ENCODE results near the gene VWA8. TPM values are rescaled to one million over a fixed set of nuclear protein-coding genes. Genes with fewer than 3 reads are reported as not detected.

The VWA8 gene
- total RNA-seq, 5 donors from 2014 or later (not counting 1 experiment from before 2014, with no cell fraction given): 17.8 to 27.1 (median 22.9) TPM

DNA sequence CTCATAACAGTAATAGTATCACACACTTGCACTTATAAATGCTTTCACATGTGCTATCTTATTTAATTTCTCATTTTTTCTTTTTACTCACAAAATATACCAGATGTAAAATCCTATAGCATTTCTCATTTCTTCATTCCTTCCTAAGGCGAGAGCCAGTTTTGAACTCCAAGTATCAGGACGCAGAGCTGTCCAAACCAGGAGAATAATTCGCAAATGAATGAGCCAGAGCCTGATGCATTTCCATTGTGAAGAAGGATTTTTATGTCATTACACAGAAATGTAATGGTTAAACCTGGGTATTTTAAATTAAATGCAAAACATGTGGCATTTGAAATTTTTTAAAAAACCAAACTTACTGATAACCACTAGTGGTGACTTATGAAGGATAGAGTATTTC lies 259.2 kb downstream of the VWA8 start:
- Mint-ChIP-seq H3K27ac (no peak overlapping the region), H3K36me3 (peaks cover 44% of the 10 kb centered on the region), H3K9me3 (no peaks in the 10 kb centered on the region), H3K27me3 (no peaks in the 10 kb centered on the region), H3K4me3 (no peak overlapping the region), H3K4me1 (no peaks in the 10 kb centered on the region)
- POLR2A ChIA-PET: no interaction called here
- CTCF ChIA-PET: no interaction called here
- ATAC-seq (replicated peaks in 1 of 4) (no peak), DNase-seq (no peak)
- Histone ChIP-seq H3K9me3 (no peaks in the 10 kb centered on the region), H3K4me1 (ENCODE audit: control insufficient read depth in 1 of 2, extremely low read depth in 1 of 2, insufficient read depth in 2 of 2, low read length in 2 of 2) (no peaks in the 10 kb centered on the region), H3K27me3 (replicated peaks in 1 of 2; ENCODE audit: control insufficient read depth in 2 of 2, extremely low read depth in 1 of 2, insufficient read depth in 2 of 2, low read length in 1 of 2) (no peaks in the 10 kb centered on the region), H3K27ac (ENCODE audit: low read length) (no peak overlapping the region), H3K36me3 (ENCODE audit: control insufficient read depth in 2 of 2, extremely low read depth in 1 of 2, insufficient read depth in 1 of 2, low read length in 1 of 2) (peaks cover 0 to 11% of the 10 kb centered on the region in 2 donors), H3K4me3 (ENCODE audit: control insufficient read depth in 1 of 2, extremely low read depth in 1 of 2, low read length in 1 of 2) (no peak overlapping the region)
- no CpG with 5 or more reads among the region's 3 CpGs for WGBS (ENCODE audit: insufficient coverage)

DNA sequence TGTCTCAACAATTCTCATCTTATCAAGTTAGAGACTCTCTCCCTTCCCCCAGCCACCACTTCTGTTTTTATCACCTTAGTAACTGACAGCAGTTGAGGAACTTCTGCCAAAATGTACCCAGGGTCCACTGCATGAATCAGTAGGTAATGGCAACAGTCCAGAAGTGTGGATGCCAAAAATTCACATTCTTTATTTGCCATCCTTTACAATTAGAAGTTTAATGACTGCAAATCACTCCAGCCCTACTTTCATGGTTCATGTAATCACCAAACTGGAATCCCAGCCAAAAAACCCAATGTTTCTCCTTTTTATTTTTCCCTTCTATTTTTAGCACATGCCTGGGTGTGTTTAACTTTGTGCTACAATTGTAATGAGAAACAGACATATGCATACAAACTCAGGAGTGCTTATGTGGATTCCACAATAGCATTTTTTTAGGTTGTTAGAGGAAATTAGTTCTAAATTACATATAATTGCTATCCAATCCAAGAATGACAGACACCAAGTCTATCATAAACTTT lies 260.1 kb downstream of the VWA8 start:
- ChIA-PET CTCF (no interaction called here), POLR2A (no interaction called here)
- Histone ChIP-seq H3K9me3 (no peaks in the 10 kb centered on the region), H3K27ac (ENCODE audit: low read length) (no peak overlapping the region), H3K27me3 (replicated peaks in 1 of 2; ENCODE audit: control insufficient read depth in 2 of 2, extremely low read depth in 1 of 2, insufficient read depth in 2 of 2, low read length in 1 of 2) (no peaks in the 10 kb centered on the region), H3K36me3 (ENCODE audit: control insufficient read depth in 2 of 2, extremely low read depth in 1 of 2, insufficient read depth in 1 of 2, low read length in 1 of 2) (peaks cover 0 to 11% of the 10 kb centered on the region in 2 donors), H3K4me3 (ENCODE audit: control insufficient read depth in 1 of 2, extremely low read depth in 1 of 2, low read length in 1 of 2) (no peak overlapping the region), H3K4me1 (ENCODE audit: control insufficient read depth in 1 of 2, extremely low read depth in 1 of 2, insufficient read depth in 2 of 2, low read length in 2 of 2) (no peaks in the 10 kb centered on the region)
- no peak for ATAC-seq (replicated peaks in 1 of 4)
- no peaks in the 10 kb centered on the region for H3K9me3 Mint-ChIP-seq
- H3K27ac Mint-ChIP-seq: no peak overlapping the region
- no peaks in the 10 kb centered on the region for H3K27me3 Mint-ChIP-seq
- DNase-seq: no peak
- H3K36me3 Mint-ChIP-seq: peaks cover 39% of the 10 kb centered on the region
- no peak overlapping the region for H3K4me3 Mint-ChIP-seq
- no peaks in the 10 kb centered on the region for H3K4me1 Mint-ChIP-seq

- Mint-ChIP-seq H3K36me3 (peaks cover 32% of the 10 kb centered on the region), H3K9me3 (no peaks in the 10 kb centered on the region), H3K27me3 (no peaks in the 10 kb centered on the region), H3K27ac (no peak overlapping the region), H3K4me3 (no peak overlapping the region), H3K4me1 (no peaks in the 10 kb centered on the region)
- DNase-seq (no peak), ATAC-seq (replicated peaks in 1 of 4) (no peak)
- ChIA-PET CTCF (interaction anchor here in 1 of 2 donors (0.6 kb wide), 1 partner anchor 411 kb away, joined by 4 read pairs; no protein-coding TSS in a partner anchor), POLR2A (no interaction called here)
- Histone ChIP-seq H3K27ac (ENCODE audit: low read length) (no peak overlapping the region), H3K4me1 (ENCODE audit: control insufficient read depth in 1 of 2, extremely low read depth in 1 of 2, insufficient read depth in 2 of 2, low read length in 2 of 2) (no peaks in the 10 kb centered on the region), H3K36me3 (ENCODE audit: control insufficient read depth in 2 of 2, extremely low read depth in 1 of 2, insufficient read depth in 1 of 2, low read length in 1 of 2) (peaks cover 0 to 11% of the 10 kb centered on the region in 2 donors), H3K4me3 (ENCODE audit: control insufficient read depth in 1 of 2, extremely low read depth in 1 of 2, low read length in 1 of 2) (no peak overlapping the region), H3K9me3 (no peaks in the 10 kb centered on the region), H3K27me3 (replicated peaks in 1 of 2; ENCODE audit: control insufficient read depth in 2 of 2, extremely low read depth in 1 of 2, insufficient read depth in 2 of 2, low read length in 1 of 2) (no peaks in the 10 kb centered on the region)
- WGBS (ENCODE audit: insufficient coverage): no CpG with 5 or more reads among the region's 1 CpG
Measured at GRCh38 chr13:41699759-41700158, 261.1 kb downstream of the VWA8 start.

- Mint-ChIP-seq H3K27me3 (no peaks in the 10 kb centered on the region), H3K27ac (no peak overlapping the region), H3K9me3 (no peaks in the 10 kb centered on the region), H3K36me3 (peaks cover 32% of the 10 kb centered on the region), H3K4me3 (no peak overlapping the region), H3K4me1 (no peaks in the 10 kb centered on the region)
- ATAC-seq (replicated peaks in 1 of 4) (no peak), DNase-seq (no peak)
- Histone ChIP-seq H3K27me3 (replicated peaks in 1 of 2; ENCODE audit: control insufficient read depth in 2 of 2, extremely low read depth in 1 of 2, insufficient read depth in 2 of 2, low read length in 1 of 2) (no peaks in the 10 kb centered on the region), H3K4me3 (ENCODE audit: control insufficient read depth in 1 of 2, extremely low read depth in 1 of 2, low read length in 1 of 2) (no peak overlapping the region), H3K36me3 (ENCODE audit: control insufficient read depth in 2 of 2, extremely low read depth in 1 of 2, insufficient read depth in 1 of 2, low read length in 1 of 2) (peaks cover 0 to 11% of the 10 kb centered on the region in 2 donors), H3K4me1 (ENCODE audit: control insufficient read depth in 1 of 2, extremely low read depth in 1 of 2, insufficient read depth in 2 of 2, low read length in 2 of 2) (no peaks in the 10 kb centered on the region), H3K9me3 (no peaks in the 10 kb centered on the region), H3K27ac (ENCODE audit: low read length) (no peak overlapping the region)
- ChIA-PET CTCF (no interaction called here), POLR2A (no interaction called here)
- 97% methylated on average over 5 of the region's 6 CpGs for WGBS (ENCODE audit: insufficient coverage)
Measured at GRCh38 chr13:41697578-41697977, 263.3 kb downstream of the VWA8 start.

DNA sequence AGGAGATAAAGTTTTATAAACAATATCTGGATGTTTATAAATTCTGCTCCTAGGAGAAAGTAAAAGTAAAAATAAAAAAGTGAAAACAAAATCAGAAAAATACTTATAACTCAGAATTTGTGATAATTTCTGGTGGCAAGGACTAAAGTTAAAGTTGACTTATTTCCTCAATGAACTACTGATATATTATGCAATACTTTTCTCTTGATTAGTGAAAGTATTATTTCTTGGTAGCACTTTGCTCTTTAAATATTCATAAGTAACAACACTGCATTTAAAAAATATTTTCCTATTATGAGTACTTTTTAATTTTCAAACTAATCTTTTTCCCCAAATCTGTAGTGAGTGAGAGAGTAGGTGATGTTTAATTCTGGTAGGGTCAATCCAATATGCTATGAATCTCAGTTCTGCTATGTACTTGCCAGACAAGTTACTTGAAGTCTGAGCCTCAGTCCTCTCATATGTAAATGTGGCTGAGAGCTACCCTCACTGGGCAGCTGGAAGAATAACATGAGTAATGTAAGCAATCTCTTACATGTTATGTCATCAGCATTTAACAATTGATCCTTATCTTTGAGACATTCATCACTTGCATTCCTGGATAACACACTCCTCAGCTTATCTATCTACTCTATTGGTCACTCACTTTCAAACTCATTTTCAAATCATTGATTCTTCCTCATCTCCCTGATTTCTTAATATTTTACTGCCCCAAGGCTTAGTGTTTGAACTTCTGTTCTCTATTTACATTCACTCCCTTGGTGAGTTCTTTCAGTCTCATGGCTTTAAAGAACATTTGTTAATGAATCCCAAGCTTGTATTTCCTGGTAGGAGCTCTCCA lies 264.5 kb downstream of the VWA8 start:
- H3K4me3 Mint-ChIP-seq: no peak overlapping the region
- H3K27ac Mint-ChIP-seq: no peak overlapping the region
- Histone ChIP-seq H3K36me3 (ENCODE audit: control insufficient read depth in 2 of 2, extremely low read depth in 1 of 2, insufficient read depth in 1 of 2, low read length in 1 of 2) (peaks cover 0 to 11% of the 10 kb centered on the region in 2 donors), H3K4me3 (ENCODE audit: control insufficient read depth in 1 of 2, extremely low read depth in 1 of 2, low read length in 1 of 2) (no peak overlapping the region), H3K9me3 (no peaks in the 10 kb centered on the region), H3K27ac (ENCODE audit: low read length) (no peak overlapping the region), H3K27me3 (replicated peaks in 1 of 2; ENCODE audit: control insufficient read depth in 2 of 2, extremely low read depth in 1 of 2, insufficient read depth in 2 of 2, low read length in 1 of 2) (no peaks in the 10 kb centered on the region), H3K4me1 (ENCODE audit: control insufficient read depth in 1 of 2, extremely low read depth in 1 of 2, insufficient read depth in 2 of 2, low read length in 2 of 2) (no peaks in the 10 kb centered on the region)
- H3K36me3 Mint-ChIP-seq: peaks cover 39% of the 10 kb centered on the region
- DNase-seq (no peak), ATAC-seq (replicated peaks in 1 of 4) (no peak)
- ChIA-PET POLR2A (interaction anchor here (0.5 to 0.6 kb wide), 2 partner anchors 9 to 29 kb away, joined by 3 read pairs; no protein-coding TSS in a partner anchor), CTCF (interaction anchor here in 1 of 2 donors (0.6 kb wide), 1 partner anchor 9 kb away, joined by 3 read pairs; no protein-coding TSS in a partner anchor)
- H3K4me1 Mint-ChIP-seq: no peaks in the 10 kb centered on the region
- H3K27me3 Mint-ChIP-seq: no peaks in the 10 kb centered on the region
- H3K9me3 Mint-ChIP-seq: no peaks in the 10 kb centered on the region

DNA sequence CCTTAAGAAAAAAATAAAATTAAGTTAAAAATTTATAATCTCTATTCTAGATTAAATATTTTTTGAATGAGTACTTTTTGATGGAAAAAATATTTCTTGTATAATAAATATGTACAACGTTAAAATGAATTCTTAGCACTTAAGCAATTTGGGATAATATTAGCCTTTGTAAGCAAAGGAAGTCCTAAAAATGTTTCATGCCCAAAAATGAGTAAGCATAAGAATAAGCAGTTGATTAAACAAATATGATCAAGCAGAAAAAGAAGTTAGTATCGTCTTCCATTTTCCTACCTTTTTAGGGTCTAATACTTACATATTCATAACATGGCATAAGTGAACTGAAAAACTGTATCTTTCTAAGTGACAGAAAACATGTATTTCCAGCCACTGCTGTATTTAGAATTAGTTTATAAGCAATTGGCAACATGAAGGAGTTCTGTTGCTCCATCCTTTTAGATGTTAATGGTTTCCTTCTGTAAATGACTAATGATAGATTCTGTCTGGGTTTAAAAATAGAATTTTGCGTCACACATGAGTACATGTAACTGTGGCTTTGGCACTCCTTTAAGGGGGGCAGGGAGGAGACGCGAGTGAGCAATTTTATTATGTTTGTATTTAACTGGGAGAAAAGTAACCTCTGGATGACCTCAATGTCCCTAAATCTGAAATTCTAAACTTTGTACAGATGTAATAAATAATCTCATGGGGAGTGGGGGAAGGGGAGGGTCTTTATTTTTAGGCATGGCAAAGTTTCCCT lies 266.2 kb downstream of the VWA8 start:
- H3K36me3 ChIP-seq (ENCODE audit: control insufficient read depth in 2 of 2, extremely low read depth in 1 of 2, insufficient read depth in 1 of 2, low read length in 1 of 2): peaks cover 0 to 21% of the 10 kb centered on the region in 2 donors
- H3K9me3 Mint-ChIP-seq: no peaks in the 10 kb centered on the region
- no peaks in the 10 kb centered on the region for H3K27me3 ChIP-seq (replicated peaks in 1 of 2; ENCODE audit: control insufficient read depth in 2 of 2, extremely low read depth in 1 of 2, insufficient read depth in 2 of 2, low read length in 1 of 2)
- WGBS (ENCODE audit: insufficient coverage): no CpG with 5 or more reads among the region's 5 CpGs
- no peak for ATAC-seq (replicated peaks in 1 of 4)
- H3K9me3 ChIP-seq: no peaks in the 10 kb centered on the region
- CTCF ChIA-PET: interaction anchor here in 1 of 2 donors (0.5 kb wide), 1 partner anchor 686 kb away, joined by 3 read pairs; no protein-coding TSS in a partner anchor
- H3K27ac ChIP-seq (ENCODE audit: low read length): no peak overlapping the region
- no peaks in the 10 kb centered on the region for H3K27me3 Mint-ChIP-seq
- no peak overlapping the region for H3K4me3 Mint-ChIP-seq
- H3K27ac Mint-ChIP-seq: no peak overlapping the region
- peaks cover 47% of the 10 kb centered on the region for H3K36me3 Mint-ChIP-seq
- POLR2A ChIA-PET: interaction anchor here in 1 of 2 donors (0.7 kb wide), 1 partner anchor 428 kb away, joined by 4 read pairs; no protein-coding TSS in a partner anchor
- DNase-seq: no peak
- no peaks in the 10 kb centered on the region for H3K4me1 ChIP-seq (ENCODE audit: control insufficient read depth in 1 of 2, extremely low read depth in 1 of 2, insufficient read depth in 2 of 2, low read length in 2 of 2)
- no peak overlapping the region for H3K4me3 ChIP-seq (ENCODE audit: control insufficient read depth in 1 of 2, extremely low read depth in 1 of 2, low read length in 1 of 2)
- no peaks in the 10 kb centered on the region for H3K4me1 Mint-ChIP-seq

Measured in T-cell (primary cell).